Measurements from ENCODE around the gene STON2.
A peak's percentile ranks its signal among the peaks of the same experiment; 100 is the strongest.

- peak; percentile 15 for TF ChIP-seq CTCF (IDR thresholded peaks at IDR 0.05; ENCODE audit: poor library complexity)
- no peak for TF ChIP-seq EZH2 (IDR thresholded peaks at IDR 0.05; ENCODE audit: borderline replicate concordance)
Measured at GRCh38 chr14:81252278-81252677, 147.8 kb downstream of the STON2 start.

Measured in hepatocyte (in vitro differentiated cells).